Upper lobe of left lung (tissue), 6 donors: ENCODE results near the gene GALNT10. TPM values are rescaled to one million over a fixed set of nuclear protein-coding genes. Genes with fewer than 3 reads are reported as not detected.

ENCODE experiments used
- ATAC-seq, 2 donors: fragments of 200-7000 bp; cut with Tn5 transposase; one replicate each; pipeline ENCODE4 v1.9.1; 2022; ENCODE audit warnings: mild to moderate bottlenecking in 2 of 2, moderate library complexity in 2 of 2; ENCODE audit not compliant: low FRiP score in 2 of 2
- DNase-seq, 2 donors: peaks; one replicate each; pipeline ENCODE4 v3.0.0-alpha.2; 2019 to 2020
- H3K27ac ChIP-seq, 4 donors: fragments of 200-600 bp; sonication (generic); one replicate each; pipeline ENCODE4 v1.5.1; 2016 to 2019
- H3K27me3 ChIP-seq, 4 donors: fragments of 200-600 bp; sonication (generic); one replicate each; pipeline ENCODE4 v1.5.1; 2017 to 2019
- H3K36me3 ChIP-seq, 4 donors: fragments of 200-600 bp; sonication (generic); one replicate each; pipeline ENCODE4 v1.5.1; 2016 to 2019
- H3K4me1 ChIP-seq, 4 donors: fragments of 200-600 bp; sonication (generic); one replicate each; pipeline ENCODE4 v1.5.1; 2018 to 2019
- H3K4me3 ChIP-seq, 4 donors: fragments of 200-600 bp; sonication (generic); one replicate each; pipeline ENCODE4 v1.5.1; 2017 to 2019; ENCODE audit warnings: mild to moderate bottlenecking in 2 of 4, moderate library complexity in 1 of 4
- H3K9me3 ChIP-seq, 4 donors: fragments of 200-600 bp; sonication (generic); one replicate each; pipeline ENCODE4 v1.5.1; 2018 to 2019
- CTCF ChIP-seq, 6 experiments: fragments of 450-650 bp in 4 of 6; fragments of 200-600 bp in 2 of 6; sonication (generic) in 2 of 6; IDR thresholded peaks; one replicate each; pipeline ENCODE4 v1.5.1; 2016 to 2019; ENCODE audit warnings: antibody characterized with exemption in 6 of 6
- EP300 ChIP-seq, 4 donors: sonication (generic); formaldehyde crosslinking; IDR thresholded peaks; one replicate each; pipeline ENCODE4 v1.5.1; 2017; ENCODE audit warnings: antibody characterized with exemption in 4 of 4, control low read depth in 2 of 4
- POLR2A ChIP-seq, 4 donors: fragments of 450-650 bp; IDR thresholded peaks; one replicate each; pipeline ENCODE4 v1.5.1; 2016 to 2017; ENCODE audit warnings: antibody characterized with exemption in 4 of 4, mild to moderate bottlenecking in 2 of 4
- POLR2AphosphoS5 ChIP-seq, 2 donors: sonication (generic); formaldehyde crosslinking; IDR thresholded peaks; one replicate each; pipeline ENCODE4 v1.5.1; 2017; ENCODE audit warnings: antibody characterized with exemption in 2 of 2
- WGBS, 2 donors: methylation state at CpG; one replicate each; pipeline ENCODE4 v1.1.5; 2017 to 2018; 5-methylcytosine and 5-hydroxymethylcytosine counted together
- total RNA-seq, 6 donors: library from RNA; depleted of rRNA in 4 of 6; stranded (reverse); fragments of >200 nt in 4 of 6; gene quantifications; one replicate each; pipeline versions ENCODE4 v1.1.0 to v1.2.1, GENCODE V29; 2016 to 2021
- donor health status: DM: no; HTN: no; CAD: no; lungs with moderate emphysema.
- donor health status: DM: no; HTN: yes; CAD: no; lungs with severe emphysema.

GALNT10 gene
- total RNA-seq, 6 donors from 2014 or later, result 38.6 to 118 (median 66.4) TPM

- Histone ChIP-seq H3K36me3 (no peaks in the 10 kb centered on the region), H3K9me3 (no peaks in the 10 kb centered on the region), H3K4me3 (no peak overlapping the region), H3K4me1 (no peaks in the 10 kb centered on the region), H3K27ac (no peak overlapping the region), H3K27me3 (no peaks in the 10 kb centered on the region)
- WGBS, 2 donors, result 95 to 96% methylated on average over 1 of the region's 1 CpG
- no peak for TF ChIP-seq EP300 (IDR thresholded peaks at IDR 0.05)
- TF ChIP-seq CTCF (IDR thresholded peaks at IDR 0.05), result no peak
- no peak for DNase-seq
- no peak for ATAC-seq
Measured at GRCh38 chr5:154181161-154181560, 9.4 kb upstream of the GALNT10 start.

- Histone ChIP-seq H3K27ac (peak overlapping the region in 3 of 4 donors; percentile 67 to 88 (median 81)), H3K4me3 (peak overlapping the region; percentile 42 to 93 (median 70)), H3K36me3 (no peaks in the 10 kb centered on the region), H3K4me1 (peaks cover 18 to 32% (median 20%) of the 10 kb centered on the region in 4 donors), H3K27me3 (no peaks in the 10 kb centered on the region), H3K9me3 (no peaks in the 10 kb centered on the region)
- ATAC-seq, result peak; percentile 9 to 44
- WGBS, 2 donors, result 11 to 16% methylated on average over 9 to 25 of the region's 25 CpGs
- peak in 1 of 2 donors; percentile 78 for DNase-seq
- no peak for TF ChIP-seq POLR2A (IDR thresholded peaks at IDR 0.05)
Measured at GRCh38 chr5:154189256-154189818, 1.2 kb upstream of the GALNT10 start.

GRCh38 chr5:154189819-154190594 is 526 bp upstream of the GALNT10 start:
- peak overlapping the region; percentile 42 to 93 (median 70) for H3K4me3 ChIP-seq
- H3K27me3 ChIP-seq, result no peaks in the 10 kb centered on the region
- TF ChIP-seq POLR2A (IDR thresholded peaks at IDR 0.05) (peak in 1 of 4 donors; percentile 51), POLR2AphosphoS5 (IDR thresholded peaks at IDR 0.05) (peak; percentile 30 to 72), EP300 (IDR thresholded peaks at IDR 0.05) (no peak), CTCF (IDR thresholded peaks at IDR 0.05) (peak in 2 of 6 experiments; percentile 29)
- ATAC-seq, result peak; percentile 95 to 96
- DNase-seq, result peak; percentile 85 to 95
- H3K9me3 ChIP-seq, result no peaks in the 10 kb centered on the region
- peak overlapping the region; percentile 67 to 88 (median 76) for H3K27ac ChIP-seq
- peaks cover 18 to 32% (median 20%) of the 10 kb centered on the region in 4 donors for H3K4me1 ChIP-seq
- WGBS, 2 donors, result 1% methylated on average over 59 of the region's 67 CpGs; no CpG with 5 or more reads in 1 of the 2 donors
- peaks cover 0 to 1% (median 0%) of the 10 kb centered on the region in 4 donors for H3K36me3 ChIP-seq

- Histone ChIP-seq H3K36me3 (peaks cover 0 to 7% (median 0%) of the 10 kb centered on the region in 4 donors), H3K27me3 (no peaks in the 10 kb centered on the region), H3K9me3 (no peaks in the 10 kb centered on the region), H3K27ac (peak overlapping the region in 1 of 4 donors; percentile 88), H3K4me1 (peaks cover 20 to 37% (median 23%) of the 10 kb centered on the region in 4 donors), H3K4me3 (peak overlapping the region in 3 of 4 donors; percentile 64 to 93 (median 76))
- WGBS, 2 donors, result 24 to 25% methylated on average over 10 of the region's 10 CpGs
- ATAC-seq (no peak), DNase-seq (no peak)
- no peak for TF ChIP-seq POLR2A (IDR thresholded peaks at IDR 0.05)
- no peak for TF ChIP-seq EP300 (IDR thresholded peaks at IDR 0.05)
- no peak for TF ChIP-seq POLR2AphosphoS5 (IDR thresholded peaks at IDR 0.05)
- no peak for TF ChIP-seq CTCF (IDR thresholded peaks at IDR 0.05)
Measured at GRCh38 chr5:154191467-154192261, 1.1 kb downstream of the GALNT10 start.

DNA sequence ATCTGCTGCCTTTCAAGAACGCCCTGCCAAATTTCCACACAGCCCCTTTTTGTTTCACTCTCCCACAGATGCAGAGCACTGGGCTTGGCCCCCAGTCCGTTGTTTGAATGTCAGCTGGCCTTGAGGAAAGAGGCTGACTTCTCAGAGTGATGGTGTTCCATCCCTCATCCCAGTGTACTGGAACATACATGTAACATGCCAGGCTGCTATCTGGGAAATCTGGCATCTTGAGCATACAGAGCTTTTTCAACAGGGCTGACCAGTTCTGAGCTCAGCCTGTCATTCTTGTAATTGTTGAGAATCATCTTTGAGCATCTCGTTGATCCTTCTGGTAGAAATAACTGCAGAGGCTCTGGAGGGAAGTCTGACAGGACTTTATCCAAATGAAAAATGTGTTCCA is 2.8 kb downstream of the GALNT10 start:
- Histone ChIP-seq H3K36me3 (peaks cover 0 to 7% (median 0%) of the 10 kb centered on the region in 4 donors), H3K4me3 (no peak overlapping the region), H3K9me3 (no peaks in the 10 kb centered on the region), H3K27me3 (no peaks in the 10 kb centered on the region), H3K27ac (no peak overlapping the region), H3K4me1 (peaks cover 34 to 53% (median 38%) of the 10 kb centered on the region in 4 donors)
- no peak for ATAC-seq
- DNase-seq, result no peak
- TF ChIP-seq POLR2AphosphoS5 (IDR thresholded peaks at IDR 0.05), result no peak
- no peak for TF ChIP-seq POLR2A (IDR thresholded peaks at IDR 0.05)
- TF ChIP-seq EP300 (IDR thresholded peaks at IDR 0.05), result no peak
- no peak for TF ChIP-seq CTCF (IDR thresholded peaks at IDR 0.05)
- WGBS, 2 donors, result 86 to 90% methylated on average over 3 of the region's 3 CpGs
